HG03457 (cell line): ENCODE data around the gene STXBP1.
"Not testable (repeated sequence)": the region's sequence is repeated elsewhere in the genome, so short reads cannot be mapped to it uniquely, and the experiment has no call there.

ENCODE experiments used
- ATAC-seq: cut with Tn5 transposase; IDR thresholded peaks from one replicate; pipeline ENCODE4 v1.9.1; 2021; ENCODE audit warnings: moderate number of reproducible peaks; ENCODE audit not compliant: unreplicated experiment

STXBP1 gene

GRCh38 chr9:127613583-127613954, 1.5 kb downstream of the STXBP1 start:
- no peak for ATAC-seq

- no peak for ATAC-seq
Measured at GRCh38 chr9:127614961-127615360, 2.9 kb downstream of the STXBP1 start.

DNA sequence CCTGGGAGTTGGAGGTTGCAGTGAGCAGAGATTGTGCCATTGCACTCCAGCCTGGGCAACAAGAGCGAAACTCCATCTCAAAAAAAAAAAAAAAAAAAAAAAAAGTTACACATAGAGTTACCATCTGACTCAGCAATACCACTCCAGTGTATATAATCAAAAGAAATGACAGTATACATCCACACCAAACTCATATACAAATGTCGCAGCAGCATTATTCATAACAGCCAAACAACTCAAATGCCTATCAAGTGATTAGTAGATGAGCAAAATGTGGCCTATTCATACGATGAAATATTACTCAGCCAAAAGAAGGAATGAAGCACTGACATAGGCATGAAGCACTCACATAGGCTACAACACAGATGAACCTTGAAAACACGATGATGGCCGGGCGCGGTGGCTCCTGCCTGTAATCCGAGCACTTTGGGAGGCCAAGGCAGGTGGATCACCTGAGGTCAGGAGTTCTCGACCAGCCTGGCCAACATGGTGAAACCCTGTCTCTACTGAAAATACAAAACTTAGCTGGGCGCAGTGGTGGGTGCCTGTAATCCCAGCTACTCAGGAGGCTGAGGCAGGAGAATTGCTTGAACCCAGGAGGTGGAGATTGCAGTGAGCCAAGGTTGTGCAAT, 9.4 kb downstream of the STXBP1 start:
- ATAC-seq: not testable (repeated sequence)

GRCh38 chr9:127626752-127627493, 14.8 kb downstream of the STXBP1 start:
- ATAC-seq: no peak

DNA sequence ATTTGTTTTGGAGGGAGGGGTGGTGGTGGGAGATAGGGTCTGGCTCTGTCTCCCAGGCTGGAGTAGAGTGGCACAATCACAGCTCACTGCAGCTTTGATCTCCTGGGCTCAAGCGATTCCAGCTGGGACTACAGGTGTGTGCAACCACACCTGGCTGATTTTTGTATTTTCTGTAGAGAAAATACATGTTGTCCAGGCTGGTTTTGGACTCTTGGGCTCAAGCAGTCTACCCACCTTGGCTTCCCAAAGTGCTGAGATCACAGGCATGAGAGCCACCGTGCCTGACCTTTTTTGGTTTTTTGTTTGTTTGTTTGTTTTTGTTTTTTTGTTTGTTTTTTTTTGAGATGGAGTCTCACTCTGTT, 15.4 kb downstream of the STXBP1 start:
- ATAC-seq: no peak

DNA sequence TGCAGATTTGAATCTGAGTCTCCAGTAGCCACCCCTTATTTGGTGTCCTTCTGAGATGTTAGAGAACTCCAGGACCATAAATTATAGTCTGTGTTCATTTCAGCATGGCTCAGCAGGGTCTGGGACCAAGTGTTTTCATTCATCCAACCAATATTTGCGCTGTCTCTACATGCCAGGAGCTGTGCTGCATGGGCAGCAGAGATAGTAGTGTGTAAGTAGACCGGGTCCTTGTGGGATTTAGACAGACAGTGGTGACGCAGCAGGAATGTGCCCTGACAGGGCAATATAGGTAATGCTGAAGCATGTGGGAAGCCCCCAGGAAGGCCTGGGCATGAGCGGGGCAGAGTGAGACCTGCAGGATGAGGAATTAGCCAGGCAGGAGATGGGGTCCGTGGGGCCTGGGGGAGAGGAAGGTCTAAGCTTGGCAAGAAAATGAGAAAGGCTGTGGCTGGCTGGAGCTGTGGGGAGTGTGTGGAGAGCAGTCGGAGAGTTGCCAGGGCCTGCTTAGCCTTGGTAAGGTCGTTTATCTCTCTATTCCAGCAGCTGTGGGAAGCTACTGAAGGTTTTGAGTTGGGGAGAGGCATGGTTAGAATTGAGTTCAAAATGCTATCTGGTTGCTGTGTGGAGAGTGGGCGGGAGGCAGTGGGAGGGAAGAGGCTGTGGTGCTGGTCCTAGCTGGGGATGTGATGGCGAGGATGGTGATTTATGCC, 16.8 kb downstream of the STXBP1 start:
- ATAC-seq: no peak

DNA sequence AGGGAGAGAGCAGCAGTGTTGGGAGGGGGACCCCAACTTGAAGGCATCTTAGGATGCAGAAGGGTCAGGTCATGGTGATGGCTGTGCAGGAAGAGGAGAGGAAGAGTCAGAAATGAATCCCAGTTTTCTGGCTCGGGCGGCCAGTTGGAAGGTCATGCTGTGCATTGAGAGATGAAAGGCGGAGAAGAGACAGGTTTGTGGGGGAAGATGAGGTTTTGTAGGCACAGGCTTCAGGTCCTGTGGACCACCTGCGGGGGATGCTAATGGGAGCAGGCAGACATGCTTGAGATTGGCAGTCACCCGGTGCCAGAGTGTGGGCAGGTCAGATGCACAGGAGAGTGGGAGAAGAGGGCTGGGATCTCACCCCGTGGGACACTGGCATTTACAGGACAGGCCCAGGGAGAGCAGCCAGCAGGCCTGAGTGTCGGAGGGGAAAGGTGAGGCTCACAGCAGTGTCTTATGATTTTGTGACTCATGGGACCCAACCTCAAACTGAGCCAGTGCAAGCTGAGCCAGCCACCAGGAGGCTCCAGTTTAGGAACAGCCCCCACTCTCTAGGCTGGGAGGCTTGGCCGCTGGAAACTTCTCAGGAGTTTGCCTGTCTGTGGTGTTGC, 17.5 kb downstream of the STXBP1 start:
- no peak for ATAC-seq

- no peak for ATAC-seq
Measured at GRCh38 chr9:127633216-127633862, 21.3 kb downstream of the STXBP1 start.

- ATAC-seq: no peak
Measured at GRCh38 chr9:127634021-127634420, 21.9 kb downstream of the STXBP1 start.

DNA sequence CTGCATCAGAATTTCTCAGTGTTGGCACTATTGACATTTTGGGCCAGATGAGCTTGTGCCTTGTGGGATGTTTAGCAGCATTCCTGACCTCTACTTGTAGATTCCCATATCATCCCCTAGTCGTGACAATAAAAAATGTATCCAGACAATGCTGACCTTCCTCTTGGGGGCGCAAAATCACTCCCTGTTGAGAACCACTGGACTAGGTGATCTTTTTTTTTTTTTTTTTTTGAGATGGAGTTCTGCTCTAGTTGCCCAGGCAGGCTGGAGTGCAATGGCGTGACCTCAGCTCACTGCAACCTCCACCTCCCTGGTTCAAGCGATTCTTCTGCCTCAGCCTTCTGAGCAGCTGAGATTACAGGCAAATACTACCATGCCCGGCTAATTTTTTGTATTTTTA, 22.6 kb downstream of the STXBP1 start:
- ATAC-seq: no peak

GRCh38 chr9:127635201-127635735, 23.2 kb downstream of the STXBP1 start:
- ATAC-seq: no peak

DNA sequence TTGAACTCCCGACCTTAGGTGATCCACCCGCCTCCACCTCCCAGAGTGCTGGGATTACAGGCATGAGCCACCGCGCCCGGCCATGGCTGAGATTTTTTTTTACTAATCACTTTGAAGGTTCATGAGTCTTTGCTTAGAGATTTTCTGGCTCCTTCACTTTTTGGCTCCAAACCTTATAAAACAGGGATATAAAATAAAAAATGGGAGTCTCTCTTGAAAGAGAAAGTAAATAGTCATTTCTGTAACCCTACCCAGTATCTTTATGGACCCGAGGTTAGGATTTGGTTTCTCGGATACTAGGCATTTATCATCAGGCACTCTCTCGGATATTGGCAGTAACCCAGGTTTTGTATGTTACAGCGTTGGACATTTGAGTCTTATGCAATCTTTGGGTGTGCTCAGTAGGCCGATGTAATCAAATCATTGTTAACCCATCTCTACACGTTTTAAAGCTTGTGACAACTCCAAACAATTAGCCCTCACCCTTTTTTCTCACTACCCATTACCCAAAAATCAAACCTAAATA, 25.3 kb downstream of the STXBP1 start:
- no peak for ATAC-seq

DNA sequence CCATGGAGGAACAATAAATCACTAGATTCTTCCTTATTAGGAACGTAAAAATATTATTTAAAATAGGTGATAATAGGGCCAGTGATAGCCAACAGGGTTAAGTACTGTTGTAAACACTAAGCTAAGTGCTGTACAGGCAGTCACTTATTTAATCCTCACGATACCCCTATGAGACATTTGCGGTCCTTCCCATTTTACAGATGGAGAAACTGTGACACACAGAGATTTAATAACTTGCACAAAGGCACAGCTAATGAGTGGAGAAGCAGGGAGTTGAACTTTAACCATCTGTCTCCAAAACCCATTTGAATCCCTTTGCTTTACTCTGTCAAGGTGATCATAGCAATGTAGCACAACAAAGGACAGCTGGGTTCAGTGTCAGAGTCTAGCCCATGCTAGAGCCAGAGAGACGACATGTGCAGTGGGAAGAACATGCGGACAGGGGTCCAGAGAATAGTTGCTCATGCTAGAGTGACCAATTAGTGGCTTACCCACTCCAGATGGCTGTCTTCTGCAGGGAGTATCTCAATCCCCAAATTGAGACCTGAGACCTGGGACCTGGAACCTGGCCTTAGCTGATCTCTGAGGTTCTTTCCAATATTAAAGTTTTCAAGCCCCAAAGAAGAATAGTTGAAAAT, 28.9 kb downstream of the STXBP1 start:
- ATAC-seq: no peak

DNA sequence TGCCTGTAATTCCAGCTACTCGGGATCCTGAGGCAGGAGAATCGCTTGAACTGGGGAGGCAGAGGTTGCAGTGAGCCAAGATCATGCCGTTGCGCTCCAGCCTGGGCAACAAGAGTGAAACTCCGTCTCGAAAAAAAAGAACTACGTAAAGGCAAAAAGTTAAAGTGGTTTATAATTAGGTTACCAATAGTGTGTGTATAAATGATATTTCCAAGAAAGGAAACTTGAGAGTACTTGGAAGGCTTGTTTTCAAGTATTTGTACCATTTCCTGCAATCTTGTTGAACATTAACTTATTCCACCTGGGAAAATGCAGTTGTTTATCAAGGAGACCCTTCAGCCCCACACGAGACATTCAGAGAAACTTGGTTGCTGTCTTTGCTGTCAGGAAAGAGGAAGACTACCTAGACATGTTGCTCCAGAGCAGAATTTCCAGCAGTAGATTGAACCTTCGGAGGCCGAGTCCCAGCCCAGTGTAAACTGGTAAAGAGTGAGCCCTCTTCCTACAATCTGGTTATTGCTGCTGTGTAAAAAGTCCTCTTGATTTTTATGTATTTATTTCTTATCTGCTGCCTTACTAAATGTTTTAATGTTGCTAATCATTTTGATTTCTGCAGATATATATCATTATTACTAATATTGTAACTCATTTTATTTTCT, 30.1 kb downstream of the STXBP1 start:
- no peak for ATAC-seq

- ATAC-seq: no peak
Measured at GRCh38 chr9:127644146-127644827, 32.2 kb downstream of the STXBP1 start.

DNA sequence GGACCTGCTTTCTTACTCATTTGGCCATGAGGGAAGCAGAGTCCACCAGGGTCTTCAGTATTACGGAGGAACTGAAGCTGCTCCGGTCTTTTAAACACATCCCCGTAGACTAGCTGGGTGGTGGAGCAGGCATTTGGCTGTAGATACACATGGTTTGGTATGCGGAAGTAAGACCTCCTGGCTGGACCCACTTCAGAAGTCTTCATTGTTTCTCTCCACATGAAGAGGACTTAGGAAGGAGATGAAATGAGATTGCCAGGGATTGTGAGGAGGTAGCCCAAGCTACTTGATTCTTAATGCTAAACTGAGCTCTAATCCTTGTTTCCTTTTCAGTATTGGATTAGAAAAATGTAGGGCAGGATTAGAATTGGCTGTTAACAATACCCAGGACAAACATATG, 32.9 kb downstream of the STXBP1 start:
- ATAC-seq: no peak

DNA sequence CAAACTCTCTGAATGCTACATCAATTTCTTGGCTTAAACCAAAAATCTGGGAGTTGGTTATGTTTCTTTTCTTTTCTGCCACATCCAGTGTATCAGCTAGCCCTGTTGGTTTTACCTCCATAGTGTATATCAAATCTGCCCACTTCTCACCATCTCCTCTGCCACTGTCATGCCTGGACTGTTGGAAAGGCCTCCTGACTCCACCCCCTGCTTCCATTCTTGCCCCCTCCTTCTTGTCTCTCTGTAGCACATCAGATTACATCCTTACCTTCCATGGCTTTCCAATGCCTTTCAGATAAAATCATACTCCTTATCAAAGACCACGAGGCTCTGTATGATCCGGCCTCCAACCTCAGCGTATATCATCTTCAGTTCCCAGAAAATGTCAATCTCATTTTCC, 35.4 kb downstream of the STXBP1 start:
- no peak for ATAC-seq

DNA sequence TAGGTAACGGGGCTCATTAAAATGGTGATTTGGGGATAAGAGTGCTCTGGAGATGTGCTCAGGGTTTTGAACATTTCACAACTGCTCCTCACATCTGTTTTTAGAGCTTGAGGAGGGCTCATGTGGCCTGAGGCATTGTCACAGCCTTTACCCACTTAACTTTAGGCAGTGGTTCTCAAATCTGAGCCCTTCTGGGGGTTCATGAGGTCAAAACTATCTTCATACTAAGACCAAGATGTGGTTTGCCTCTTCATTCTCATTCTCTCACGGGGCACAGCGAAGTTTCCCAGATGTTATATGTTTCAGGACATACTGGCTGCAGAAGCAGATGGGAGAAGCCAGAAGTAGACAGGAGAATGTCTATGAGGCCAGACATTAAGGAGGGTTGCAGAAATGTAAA, 38.4 kb downstream of the STXBP1 start:
- ATAC-seq: no peak
